ENCODE results near the gene JUND.

Gene JUND

GRCh38 chr19:18289471-18290301, 8.3 kb upstream of the JUND start:
- no peak for DNase-seq (ENCODE audit: low read depth)

- no peak for DNase-seq (ENCODE audit: low read depth)
Measured at GRCh38 chr19:18287836-18288772, 6.7 kb upstream of the JUND start.

- DNase-seq (ENCODE audit: low read depth), result no peak
Measured at GRCh38 chr19:18286973-18287635, 5.7 kb upstream of the JUND start.

DNA sequence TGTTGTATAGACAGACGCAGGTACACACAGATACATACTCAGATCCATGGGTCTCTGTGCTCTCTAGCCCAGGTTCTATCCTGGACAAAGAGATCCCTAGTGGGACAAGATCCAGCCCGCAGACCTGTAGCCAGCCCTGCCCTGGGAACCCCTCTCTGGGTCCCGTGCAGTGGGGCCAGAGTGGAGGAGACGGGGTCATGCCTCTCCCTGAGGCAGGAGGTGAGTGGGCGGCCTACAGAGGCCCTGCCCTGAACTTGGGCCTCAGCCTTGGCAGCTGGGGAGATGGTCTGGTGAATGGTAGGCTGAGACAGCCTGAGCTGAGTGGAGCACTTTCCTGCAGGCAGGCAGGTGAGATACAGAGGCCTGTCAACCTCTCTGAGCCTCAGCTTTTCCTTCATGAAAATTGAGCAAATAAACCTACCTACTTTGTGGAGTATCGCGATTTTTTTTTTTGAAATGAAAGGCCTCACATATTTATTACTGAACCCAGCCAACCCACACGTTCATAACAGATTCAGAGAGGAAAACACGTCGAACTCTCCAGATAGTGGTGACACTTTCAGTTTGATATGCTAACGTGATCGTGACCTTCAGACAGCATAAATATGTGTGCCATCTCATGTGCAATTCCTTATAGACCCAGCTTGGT, 3.4 kb upstream of the JUND start:
- no peak for DNase-seq (ENCODE audit: low read depth)

DNA sequence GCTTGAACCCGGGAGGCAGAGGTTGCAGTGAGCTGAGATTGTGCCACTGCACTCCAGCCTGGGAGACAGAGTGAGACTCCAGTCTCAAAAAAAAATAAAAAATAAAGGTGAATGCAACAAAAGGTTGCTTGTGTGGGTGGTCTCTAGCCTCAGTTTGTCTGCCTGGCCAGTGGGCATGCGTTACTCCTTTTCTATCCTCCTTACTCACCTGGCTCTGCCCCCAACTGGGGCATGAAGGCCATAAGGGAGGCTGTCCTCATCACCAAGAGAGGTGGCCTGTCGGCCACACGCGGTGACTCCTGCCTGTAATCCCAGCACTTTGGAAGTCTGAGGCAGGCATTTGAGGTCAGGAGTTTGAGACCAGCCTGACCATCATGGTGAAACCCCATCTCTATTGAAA, 1.9 kb upstream of the JUND start:
- no peak for DNase-seq (ENCODE audit: low read depth)

DNA sequence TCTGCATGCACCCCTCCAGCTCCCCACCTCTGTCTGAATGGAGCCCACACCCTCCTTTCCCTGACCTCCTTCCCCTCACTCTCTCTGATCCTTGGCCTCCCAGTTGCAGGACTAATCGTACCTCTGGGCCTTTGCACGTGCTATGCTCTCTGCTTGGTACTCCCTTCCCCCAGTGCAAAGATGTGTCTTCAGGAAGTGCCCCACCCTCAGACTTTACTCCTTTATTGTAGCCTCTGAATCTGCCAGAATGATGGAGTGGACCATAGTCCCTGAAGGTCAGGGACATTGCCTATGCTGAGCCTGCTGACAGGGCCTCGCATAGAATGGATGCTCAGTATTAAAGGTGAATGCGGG, 1.3 kb upstream of the JUND start:
- DNase-seq (ENCODE audit: low read depth), result no peak

DNA sequence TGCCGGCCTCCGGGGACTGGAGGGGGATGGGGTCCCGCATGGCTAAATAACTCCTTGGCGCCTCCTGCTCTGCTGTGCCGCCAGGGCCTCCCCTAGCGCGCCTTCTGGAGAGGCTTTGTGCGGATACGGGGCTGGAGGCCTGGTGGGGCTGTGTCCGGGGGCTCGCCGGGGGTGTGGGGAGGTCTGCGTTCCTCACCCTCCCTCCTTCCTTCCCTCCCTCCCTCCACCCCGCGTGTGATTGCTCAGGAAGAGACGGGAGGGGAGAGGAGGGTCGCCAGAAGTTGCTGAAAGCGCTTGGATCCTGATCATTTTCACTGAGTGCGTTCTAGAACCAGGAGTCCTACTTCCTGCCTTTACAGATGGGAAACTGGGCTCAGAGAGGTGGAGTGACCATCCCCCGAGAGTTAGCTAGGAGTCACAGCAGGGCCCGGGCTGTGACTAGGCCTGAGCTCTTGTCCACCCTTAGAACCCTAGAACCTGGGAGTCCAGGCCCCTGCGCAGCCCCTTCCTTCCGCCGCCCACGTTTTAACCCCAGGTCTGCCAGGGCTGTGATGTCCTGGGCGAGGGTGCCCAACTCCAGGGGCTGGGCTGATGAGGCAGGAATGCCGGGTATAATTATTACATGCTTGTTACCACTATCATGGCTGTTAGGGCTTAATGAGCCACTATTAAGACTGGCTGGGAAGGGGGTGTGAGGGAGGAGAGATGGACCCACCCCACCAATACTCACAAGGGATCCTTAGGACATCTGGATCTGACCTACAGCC, 782 bp upstream of the JUND start:
- DNase-seq (ENCODE audit: low read depth), result no peak

DNA sequence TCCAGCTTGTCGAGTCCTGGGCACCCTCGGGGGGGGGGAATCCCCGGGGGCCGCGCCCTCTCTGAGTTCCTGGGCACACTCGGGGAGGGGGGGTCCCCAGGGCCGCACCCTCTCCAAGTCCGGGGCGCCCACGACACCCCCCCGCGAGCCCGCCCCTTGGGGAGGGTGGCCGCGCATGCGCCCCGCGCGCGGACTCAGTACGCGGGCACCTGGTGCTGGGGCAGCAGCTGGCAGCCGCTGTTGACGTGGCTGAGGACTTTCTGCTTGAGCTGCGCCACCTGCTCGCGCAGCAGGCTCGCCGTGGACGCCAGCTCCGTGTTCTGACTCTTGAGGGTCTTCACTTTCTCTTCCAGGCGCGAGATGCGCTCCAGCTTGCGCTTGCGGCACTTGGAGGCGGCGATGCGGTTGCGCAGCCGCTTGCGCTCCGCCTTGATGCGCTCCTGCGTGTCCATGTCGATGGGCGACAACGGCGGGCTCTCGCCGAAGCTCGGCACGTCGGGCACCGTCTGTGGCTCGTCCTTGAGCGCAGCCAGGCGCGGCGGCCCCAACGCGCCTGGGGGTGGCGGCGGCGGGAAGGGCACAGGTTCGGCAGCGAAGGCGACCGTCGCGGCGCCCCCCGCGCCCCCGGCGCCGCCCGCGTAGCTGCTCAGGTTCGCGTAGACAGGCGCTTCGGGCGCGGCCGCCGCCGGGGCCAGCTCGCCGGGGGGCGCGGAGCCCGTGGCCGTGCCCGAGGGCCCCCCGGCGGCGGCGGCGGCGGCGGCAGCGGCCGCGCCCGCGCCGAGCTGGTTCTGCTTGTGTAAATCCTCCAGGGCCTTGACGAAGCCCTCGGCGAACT, 958 bp downstream of the JUND start:
- DNase-seq (ENCODE audit: low read depth), result peak; percentile 52

DNA sequence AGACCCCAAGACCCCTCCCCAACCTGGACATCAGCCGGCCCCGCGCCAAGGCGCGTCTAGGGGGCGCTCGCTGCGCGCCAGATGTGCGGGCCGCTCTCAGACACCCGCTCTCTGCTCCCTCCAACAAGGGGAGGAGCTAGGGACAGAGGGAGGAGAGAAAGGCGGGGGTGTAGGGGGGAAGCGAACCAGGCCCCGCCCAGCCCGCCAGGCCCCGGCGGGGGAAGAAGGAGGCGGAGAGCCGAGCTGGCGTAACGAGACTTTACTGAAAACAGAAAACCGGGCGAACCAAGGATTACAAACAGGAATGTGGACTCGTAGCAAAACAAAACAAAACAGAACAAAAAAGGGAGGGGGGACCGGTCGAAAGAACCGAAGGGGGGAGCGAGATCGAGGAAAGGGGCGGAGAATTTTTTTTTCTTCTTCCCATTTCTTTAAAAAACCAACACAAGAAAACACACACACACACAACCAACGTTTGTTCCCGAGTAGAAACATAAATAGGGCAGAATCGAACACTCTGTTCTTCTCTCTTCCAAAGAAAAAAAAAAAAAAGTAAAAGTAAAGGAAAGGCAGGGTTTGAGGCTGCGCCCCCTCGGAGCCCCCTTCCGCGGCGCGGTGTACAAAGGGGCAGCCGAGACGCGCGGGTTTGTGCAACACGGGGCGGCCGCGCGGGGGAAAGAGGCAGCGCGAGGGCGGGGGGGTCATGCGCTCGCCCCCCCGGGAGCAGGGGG, 1.7 kb downstream of the JUND start:
- DNase-seq (ENCODE audit: low read depth), result peak; percentile 79

DNA sequence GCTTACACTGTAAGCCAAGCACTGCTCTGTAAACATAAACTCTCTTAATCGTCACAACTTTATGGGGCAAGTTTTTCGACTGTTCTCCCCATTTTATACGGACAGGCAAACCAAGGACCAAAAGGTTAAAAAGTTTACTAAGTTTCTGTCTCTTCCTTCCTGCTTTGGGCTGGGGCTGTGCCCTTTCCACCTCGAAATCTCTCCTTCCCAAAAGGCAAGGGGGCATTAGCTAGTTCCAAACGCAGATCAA, 2.2 kb downstream of the JUND start:
- DNase-seq (ENCODE audit: low read depth), result no peak

DNA sequence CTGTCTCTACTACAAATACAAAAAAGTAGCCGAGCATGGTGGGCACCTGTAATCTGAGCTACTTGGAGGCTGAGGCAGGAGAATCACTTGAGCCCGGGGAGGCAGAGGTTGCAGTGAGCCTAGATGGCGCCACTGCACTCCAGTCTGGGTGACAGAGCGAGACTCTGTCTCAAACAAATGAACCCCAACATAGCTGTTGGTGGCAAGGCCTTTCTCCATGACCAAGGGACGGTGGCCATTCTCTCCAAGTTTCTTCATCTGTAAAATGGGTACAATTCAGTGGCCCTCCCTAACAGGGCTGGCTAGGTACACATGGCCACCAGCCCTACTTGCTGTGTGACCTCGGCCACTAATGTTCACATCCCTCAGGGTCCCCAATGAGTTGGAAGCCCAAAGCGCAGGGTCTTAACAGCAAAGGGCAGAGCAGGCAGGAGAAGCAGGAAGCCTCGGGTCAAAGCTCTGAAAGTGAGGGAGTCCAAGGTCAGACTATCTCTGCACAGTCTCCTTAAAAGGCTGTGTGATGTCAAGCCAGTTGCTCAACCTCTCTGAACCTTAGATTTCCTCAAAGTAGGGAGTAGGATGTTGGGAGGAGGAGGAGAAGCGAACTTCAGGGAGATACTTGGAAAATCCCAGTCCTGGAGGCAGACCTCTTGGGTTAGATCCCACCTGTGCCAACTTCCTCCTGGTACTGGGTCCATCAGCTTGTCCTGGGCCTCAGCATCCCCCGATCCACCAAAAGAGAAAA, 2.7 kb downstream of the JUND start:
- DNase-seq (ENCODE audit: low read depth), result no peak

DNA sequence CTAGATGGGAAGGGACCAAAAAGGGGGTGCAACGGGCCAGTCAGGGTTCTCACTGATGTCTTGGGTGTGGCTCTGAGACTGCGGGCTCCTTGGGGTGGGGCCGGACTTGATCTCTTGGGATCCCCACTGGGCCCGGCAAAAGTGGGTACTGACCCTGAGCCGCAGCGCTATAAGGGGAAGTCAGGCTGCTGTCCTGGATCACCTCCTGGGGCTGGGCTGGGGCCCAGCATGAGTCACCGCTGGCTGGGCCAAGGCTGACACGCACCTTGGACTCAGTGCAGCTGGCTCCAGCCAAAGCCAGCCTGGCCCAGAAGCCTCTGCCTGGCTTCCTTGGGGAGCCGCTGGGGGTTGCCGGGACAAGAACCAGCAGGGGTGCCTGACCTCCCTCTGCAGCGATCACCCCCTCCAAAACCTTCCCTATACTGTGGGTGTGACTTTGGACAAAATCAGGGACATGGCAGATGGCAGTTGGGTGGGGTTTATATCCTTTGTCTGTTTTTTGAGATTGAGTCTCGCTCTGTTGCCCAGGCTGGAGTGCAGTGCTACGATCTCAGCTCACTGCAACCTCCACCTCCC, 6.6 kb downstream of the JUND start:
- DNase-seq (ENCODE audit: low read depth), result no peak

DNA sequence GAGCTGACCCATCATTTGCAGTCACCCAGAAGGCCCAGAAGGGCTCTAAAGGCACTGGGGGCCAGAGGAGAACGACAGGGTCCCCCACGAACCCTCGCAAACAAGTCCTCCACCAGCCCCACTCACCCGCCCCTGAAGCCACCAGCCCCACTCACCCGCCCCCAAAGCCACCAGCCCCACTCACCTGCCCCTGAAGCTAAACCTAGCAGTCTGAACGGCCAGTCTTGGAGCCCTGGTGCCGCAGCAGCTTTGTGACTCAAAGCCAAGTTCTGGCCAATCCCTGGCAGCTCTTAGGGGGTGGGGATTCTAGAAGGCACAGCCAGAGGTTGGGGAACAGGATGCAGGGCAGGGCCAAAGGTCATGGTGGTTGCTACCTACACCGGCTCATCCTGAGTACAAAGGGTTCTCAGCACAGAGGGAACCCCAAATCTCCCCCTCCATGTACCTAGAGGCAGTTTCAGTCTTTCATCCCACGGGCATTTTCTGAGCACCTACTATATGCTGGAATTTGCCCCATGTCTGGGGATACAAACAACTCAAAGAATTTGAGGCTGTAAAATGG, 7.1 kb downstream of the JUND start, which contains the start of gene IQCN:
Gene IQCN, minus strand, starts transcription at position 234 of the 562 bp plus-strand sequence. CDS start 4,974 bp downstream, outside the sequence.
- DNase-seq (ENCODE audit: low read depth), result no peak

GRCh38 chr19:18273561-18274218, 7.7 kb downstream of the JUND start:
- no peak for DNase-seq (ENCODE audit: low read depth)

GRCh38 chr19:18271433-18271841, 10.0 kb downstream of the JUND start:
- DNase-seq (ENCODE audit: low read depth), result no peak

DNA sequence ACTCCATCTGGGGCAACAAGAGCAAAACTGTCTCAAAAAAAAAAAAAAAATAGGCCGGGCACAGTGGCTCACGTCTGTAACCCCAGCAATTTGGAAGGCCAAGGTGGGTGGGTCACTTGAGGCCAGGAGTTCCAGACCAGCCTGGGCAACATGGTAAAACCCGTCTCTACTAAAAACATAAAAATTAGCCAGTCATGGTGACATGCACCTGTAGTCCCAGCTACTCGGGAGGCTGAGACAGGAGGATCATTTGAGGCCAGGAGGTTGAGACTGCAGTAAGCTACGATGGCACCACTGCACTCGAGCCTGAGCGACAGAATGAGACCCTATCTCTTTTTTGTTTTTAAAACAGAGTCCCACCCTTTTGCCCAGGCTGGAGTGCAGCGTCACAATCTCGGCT, 11.1 kb downstream of the JUND start:
- no peak for DNase-seq (ENCODE audit: low read depth)

DNA sequence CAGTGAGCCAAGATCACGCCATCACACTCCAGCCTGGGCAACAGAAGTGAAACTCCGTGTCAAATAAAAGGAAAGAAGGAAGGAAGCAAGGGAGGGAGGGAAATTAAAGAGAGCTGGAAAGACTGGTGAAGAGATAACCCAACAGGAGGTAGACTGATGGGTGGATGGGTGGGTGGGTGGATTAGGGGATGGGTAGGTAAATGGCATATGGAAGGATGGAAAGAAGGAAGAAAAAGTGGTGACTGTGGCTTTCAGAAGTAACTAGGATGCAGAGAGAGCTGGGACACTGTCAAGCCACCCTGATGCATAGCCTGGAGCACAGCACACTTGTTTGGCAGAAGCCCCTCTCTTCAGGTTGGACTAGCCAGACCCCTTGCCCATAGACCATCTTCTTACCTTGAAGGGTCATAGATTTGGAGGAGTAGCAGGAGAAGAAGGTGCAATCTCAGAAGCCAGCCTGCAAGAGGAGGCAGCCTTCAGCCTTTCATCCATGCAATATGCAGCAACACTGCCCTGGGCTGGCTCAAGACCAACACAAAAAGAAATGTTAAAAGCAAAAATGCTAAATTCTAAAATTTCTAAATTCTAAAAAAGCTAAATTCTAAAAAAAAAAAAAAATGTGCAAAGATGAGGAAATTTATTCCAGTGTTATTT, 12.2 kb downstream of the JUND start:
- no peak for DNase-seq (ENCODE audit: low read depth)
